Smooth muscle cell (in vitro differentiated cells): Measurements from ENCODE around the gene GTSF1L. TPM values are rescaled to one million over a fixed set of nuclear protein-coding genes. Genes with fewer than 3 reads are reported as not detected.

Experiments used
- DNase-seq: peaks from one replicate; lab custom pipeline; 2025; ENCODE audit not compliant: unreplicated experiment; lab: John Stamatoyannopoulos, UW
- H2AFZ ChIP-seq: fragments of 200-600 bp; sonication (generic); 2 replicates; pipeline ENCODE4 v1.6.0; 2016; ENCODE audit warnings: antibody characterized with exemption, low read depth, mild to moderate bottlenecking
- H3F3A ChIP-seq: fragments of 200-600 bp; sonication (generic); 2 replicates; pipeline ENCODE4 v1.6.0; 2017; ENCODE audit warnings: antibody characterized with exemption, low read depth
- H3K27ac ChIP-seq: fragments of 200-600 bp; sonication (generic); 2 replicates; pipeline ENCODE4 v1.5.1; 2016; ENCODE audit warnings: low read depth, mild to moderate bottlenecking
- H3K27me3 ChIP-seq: fragments of 200-600 bp; sonication (generic); 2 replicates; pipeline ENCODE4 v1.6.1; 2016; ENCODE audit warnings: low read depth, mild to moderate bottlenecking
- H3K36me3 ChIP-seq: fragments of 200-600 bp; sonication (generic); 2 replicates; pipeline ENCODE4 v1.5.1; 2016; ENCODE audit warnings: low read depth
- H3K4me1 ChIP-seq: fragments of 200-600 bp; sonication (generic); 2 replicates; pipeline ENCODE4 v1.5.1; 2016; ENCODE audit warnings: low read depth
- H3K4me2 ChIP-seq: fragments of 200-600 bp; sonication (generic); 2 replicates; pipeline ENCODE4 v1.6.0; 2016; ENCODE audit warnings: mild to moderate bottlenecking
- H3K4me3 ChIP-seq: fragments of 200-600 bp; sonication (generic); 2 replicates; pipeline ENCODE4 v1.5.1; 2016; ENCODE audit warnings: mild to moderate bottlenecking
- H3K79me2 ChIP-seq: fragments of 200-600 bp; sonication (generic); 2 replicates; pipeline ENCODE4 v1.6.0; 2016; ENCODE audit warnings: low read depth, mild to moderate bottlenecking
- H3K9ac ChIP-seq: fragments of 200-600 bp; sonication (generic); 2 replicates; pipeline ENCODE4 v1.6.0; 2016; ENCODE audit warnings: low read depth
- H3K9me3 ChIP-seq: fragments of 200-600 bp; sonication (generic); replicated peaks from 2 replicates; pipeline ENCODE4 v1.5.1; 2016; ENCODE audit warnings: low read depth
- H4K20me1 ChIP-seq: fragments of 200-600 bp; sonication (generic); 2 replicates; pipeline ENCODE4 v1.6.0; 2016; ENCODE audit warnings: low read depth
- CTCF ChIP-seq: fragments of 200-600 bp; sonication (generic); IDR thresholded peaks from 2 replicates; pipeline ENCODE4 v1.5.1; 2017; ENCODE audit warnings: borderline replicate concordance, mild to moderate bottlenecking, antibody characterized with exemption; ENCODE audit not compliant: insufficient read depth, poor library complexity, severe bottlenecking
- WGBS: methylation state at CpG from one replicate; pipeline ENCODE4 v1.1.7; 2016; ENCODE audit warnings: low lambda C conversion rate; 5-methylcytosine and 5-hydroxymethylcytosine counted together
- polyA plus RNA-seq: library from polyadenylated mRNA; unstranded; fragments of >200 nt; fragmentation: Nextera tagmentation; extraction: Ambion mirVana; gene quantifications from 2 replicates; pipeline ENCODE4 v1.2.1, GENCODE V29; 2016
- total RNA-seq: library from RNA; depleted of rRNA; stranded (reverse); fragments of >200 nt; gene quantifications from 2 replicates; pipeline ENCODE4 v1.2.3, GENCODE V29; 2014

GTSF1L gene
- total and polyA plus RNA-seq, 2 experiments from 2014 or later, result not detected

GRCh38 chr20:43681991-43682410 is 44.8 kb downstream of the GTSF1L start:
- Histone ChIP-seq H3K79me2 (no peaks in the 10 kb centered on the region), H3K27me3 (no peaks in the 10 kb centered on the region), H3K9me3 (no peaks in the 10 kb centered on the region), H4K20me1 (no peaks in the 10 kb centered on the region), H3K36me3 (no peaks in the 10 kb centered on the region), H3K9ac (no peak overlapping the region), H3K4me2 (no peak overlapping the region), H3K27ac (no peak overlapping the region), H2AFZ (no peak overlapping the region), H3F3A (no peaks in the 10 kb centered on the region), H3K4me1 (no peaks in the 10 kb centered on the region), H3K4me3 (no peak overlapping the region)
- WGBS, result 86% methylated on average over 2 of the region's 2 CpGs
- TF ChIP-seq CTCF, result no peak
- no peak for DNase-seq

GRCh38 chr20:43681468-43681942 is 45.3 kb downstream of the GTSF1L start:
- H4K20me1 ChIP-seq, result no peaks in the 10 kb centered on the region
- H3K27ac ChIP-seq, result no peak overlapping the region
- WGBS, result 92% methylated on average over 8 of the region's 8 CpGs
- no peaks in the 10 kb centered on the region for H3K9me3 ChIP-seq
- H3K9ac ChIP-seq, result no peak overlapping the region
- TF ChIP-seq CTCF, result no peak
- no peak for DNase-seq
- H3F3A ChIP-seq, result peaks cover 2% of the 10 kb centered on the region
- H3K4me3 ChIP-seq, result no peak overlapping the region
- H3K36me3 ChIP-seq, result no peaks in the 10 kb centered on the region
- no peak overlapping the region for H3K4me2 ChIP-seq
- H3K79me2 ChIP-seq, result no peaks in the 10 kb centered on the region
- no peaks in the 10 kb centered on the region for H3K27me3 ChIP-seq
- no peak overlapping the region for H2AFZ ChIP-seq
- no peaks in the 10 kb centered on the region for H3K4me1 ChIP-seq

- Histone ChIP-seq H3K27me3 (no peaks in the 10 kb centered on the region), H3K4me1 (no peaks in the 10 kb centered on the region), H4K20me1 (no peaks in the 10 kb centered on the region), H3K9ac (no peak overlapping the region), H2AFZ (no peak overlapping the region), H3K4me3 (no peak overlapping the region), H3F3A (peaks cover 3% of the 10 kb centered on the region), H3K79me2 (no peaks in the 10 kb centered on the region), H3K36me3 (no peaks in the 10 kb centered on the region), H3K4me2 (no peak overlapping the region), H3K9me3 (no peaks in the 10 kb centered on the region), H3K27ac (no peak overlapping the region)
- WGBS, result 94% methylated on average over 7 of the region's 7 CpGs
- DNase-seq, result no peak
- TF ChIP-seq CTCF, result no peak
These were observed 45.8 kb downstream of the GTSF1L start for GRCh38 chr20:43680981-43681380.

- Histone ChIP-seq H2AFZ (no peak overlapping the region), H3F3A (peaks cover 3% of the 10 kb centered on the region), H3K4me2 (no peak overlapping the region), H3K4me1 (no peaks in the 10 kb centered on the region), H3K36me3 (no peaks in the 10 kb centered on the region), H3K9ac (no peak overlapping the region), H3K4me3 (no peak overlapping the region), H3K79me2 (no peaks in the 10 kb centered on the region), H4K20me1 (no peaks in the 10 kb centered on the region), H3K27me3 (no peaks in the 10 kb centered on the region), H3K27ac (no peak overlapping the region), H3K9me3 (no peaks in the 10 kb centered on the region)
- TF ChIP-seq CTCF, result no peak
- WGBS, result 97% methylated on average over 5 of the region's 5 CpGs
- no peak for DNase-seq
These were observed 50.4 kb downstream of the GTSF1L start for GRCh38 chr20:43676368-43676767.
